A673 (cell line): ENCODE results near the gene NAALADL2.

Experiments used
- CTCF ChIP-seq: fragments of 300-800, 200-600 bp; sonication (generic); conservative IDR thresholded peaks from 2 replicates; pipeline ENCODE4 v1.5.1; 2017; ENCODE audit warnings: low read depth, mild to moderate bottlenecking, antibody characterized with exemption, low read length, moderate library complexity, mixed read lengths
- EZH2 ChIP-seq: fragments of 200-600 bp; sonication (generic); IDR thresholded peaks from 2 replicates; pipeline ENCODE4 v1.6.1; 2017; ENCODE audit warnings: borderline replicate concordance, low read depth, mild to moderate bottlenecking, mixed read lengths, antibody characterized with exemption, low read length; ENCODE audit not compliant: poor library complexity, severe bottlenecking

GRCh38 chr3:175258763-175259162, 399.6 kb downstream of the NAALADL2 start:
- TF ChIP-seq CTCF (no peak), EZH2 (no peak)
